GM12865 (cell line): Measurements from ENCODE around the gene MAPK4.

Experiments
- DNase-seq: peaks from one replicate; pipeline ENCODE4 v3.0.0; 2010; ENCODE audit warnings: low read depth
- H3K4me3 ChIP-seq: 2 replicates; pipeline ENCODE4 v1.5.1; 2011; ENCODE audit warnings: mild to moderate bottlenecking, low read depth, low read length, control low read depth
- CTCF ChIP-seq: IDR thresholded peaks from 2 replicates; pipeline ENCODE4 v1.5.1; 2011; ENCODE audit warnings: low read length, control low read depth, low read depth, inconsistent platforms; ENCODE audit not compliant: insufficient read depth; ENCODE audit errors: missing control alignments

Gene MAPK4

GRCh38 chr18:50630895-50631294 lies 71.0 kb downstream of the MAPK4 start:
- TF ChIP-seq CTCF = no peak
- H3K4me3 ChIP-seq = no peak overlapping the region
- DNase-seq = no peak

GRCh38 chr18:50632895-50633515 lies 73.1 kb downstream of the MAPK4 start:
- no peak for DNase-seq
- no peak for TF ChIP-seq CTCF
- no peak overlapping the region for H3K4me3 ChIP-seq

- H3K4me3 ChIP-seq = no peak overlapping the region
- no peak for DNase-seq
- TF ChIP-seq CTCF = no peak
Observed at GRCh38 chr18:50633992-50634391, 74.1 kb downstream of the MAPK4 start.

GRCh38 chr18:50636366-50637057 lies 76.6 kb downstream of the MAPK4 start:
- TF ChIP-seq CTCF = no peak
- DNase-seq = no peak
- no peak overlapping the region for H3K4me3 ChIP-seq

- no peak for DNase-seq
- no peak overlapping the region for H3K4me3 ChIP-seq
- no peak for TF ChIP-seq CTCF
Observed at GRCh38 chr18:50638016-50638883, 78.4 kb downstream of the MAPK4 start.

GRCh38 chr18:50638884-50639420 lies 79.1 kb downstream of the MAPK4 start:
- DNase-seq = no peak
- no peak overlapping the region for H3K4me3 ChIP-seq
- TF ChIP-seq CTCF = no peak
